Esophagus squamous epithelium (tissue), 5 donors: Measurements from ENCODE around the gene ADIPOR2. TPM values are rescaled to one million over a fixed set of nuclear protein-coding genes. Genes with fewer than 3 reads are reported as not detected.
A peak's percentile ranks its signal among the peaks of the same experiment; 100 is the strongest.

Experiments
- DNase-seq: peaks from one replicate; lab custom pipeline; 2025; lab: John Stamatoyannopoulos, UW
- H3K27ac ChIP-seq, 4 donors: fragments of 200-600 bp; sonication (generic); one replicate each; pipeline ENCODE4 v1.5.1; 2016 to 2019; ENCODE audit warnings: mild to moderate bottlenecking in 1 of 4
- H3K27me3 ChIP-seq, 4 donors: fragments of 200-600 bp; sonication (generic); 1 replicate in 3 of 4; 2 replicates in 1 of 4; pipeline versions ENCODE4 v1.5.1 to v1.6.0; 2017 to 2021; ENCODE audit warnings: antibody characterized with exemption in 1 of 4
- H3K36me3 ChIP-seq, 3 donors: fragments of 200-600 bp; sonication (generic); one replicate each; pipeline ENCODE4 v1.5.1; 2016 to 2019
- H3K4me1 ChIP-seq, 3 donors: fragments of 200-600 bp; sonication (generic); one replicate each; pipeline ENCODE4 v1.5.1; 2017 to 2019
- H3K4me3 ChIP-seq, 4 donors: fragments of 200-600 bp; sonication (generic); 1 replicate in 3 of 4; 2 replicates in 1 of 4; pipeline ENCODE4 v1.5.1; 2016 to 2019; ENCODE audit warnings: mild to moderate bottlenecking in 2 of 4, moderate library complexity in 1 of 4
- H3K9me3 ChIP-seq, 3 donors: fragments of 200-600 bp; sonication (generic); one replicate each; pipeline ENCODE4 v1.5.1; 2016 to 2019
- POLR2A ChIP-seq, 4 donors: fragments of 450-650 bp; IDR thresholded peaks; one replicate each; pipeline ENCODE4 v1.6.1; 2017; ENCODE audit warnings: antibody characterized with exemption in 4 of 4, mild to moderate bottlenecking in 4 of 4, moderate library complexity in 3 of 4
- WGBS, 2 donors: methylation state at CpG; one replicate each; pipeline ENCODE4 v1.1.5; 2018; 5-methylcytosine and 5-hydroxymethylcytosine counted together
- intact Hi-C: fragments of 100-400 bp; cut with DNase I; formaldehyde crosslinking; loops from one replicate; pipeline ENCODE4 v1.15.0; 2022
- total RNA-seq, 4 donors: library from RNA; depleted of rRNA; stranded (reverse); fragments of >200 nt; gene quantifications; one replicate each; pipeline ENCODE4 v1.1.0, GENCODE V29; 2016
- TF ChIP-seq, protein P1 (sequence below), 6 experiments: fragments of 450-650 bp in 4 of 6; fragments of 200-600 bp in 2 of 6; sonication (generic) in 2 of 6; IDR thresholded peaks; one replicate each; pipeline ENCODE4 v1.5.1; 2016 to 2019; ENCODE audit warnings: antibody characterized with exemption in 6 of 6, mild to moderate bottlenecking in 4 of 6, moderate library complexity in 4 of 6
- donor health status: DM: yes; HTN: yes; CAD: no.

The ADIPOR2 gene
- total RNA-seq, 4 donors from 2014 or later: 29.1 to 49.4 (median 31.1) TPM

DNA sequence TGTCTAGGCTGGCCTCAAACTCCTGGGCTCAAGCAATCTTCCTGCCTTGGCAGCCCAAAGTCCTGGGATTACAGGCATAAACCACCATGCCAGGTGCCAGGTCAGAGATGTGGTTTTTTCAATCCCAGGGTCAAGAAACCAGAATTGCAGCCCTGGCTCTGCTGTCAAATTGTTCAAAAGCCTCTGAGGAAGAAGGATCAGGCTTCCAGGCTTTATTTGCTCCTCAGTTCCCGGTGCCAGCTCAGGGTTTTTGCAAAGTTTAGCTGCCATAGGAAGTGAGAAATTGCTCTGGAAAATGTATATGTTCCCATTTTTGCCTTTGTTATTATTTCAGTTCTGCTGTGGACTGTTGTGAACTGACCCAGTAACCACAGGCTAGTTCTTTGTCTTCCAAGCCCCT lies 33.2 kb upstream of the ADIPOR2 start:
- H3K9me3 ChIP-seq: no peaks in the 10 kb centered on the region
- H3K4me1 ChIP-seq: peaks cover 27 to 90% (median 36%) of the 10 kb centered on the region in 3 donors
- intact Hi-C loops: no loop called here
- WGBS, 2 donors: 20 to 27% methylated on average over 1 of the region's 1 CpG
- H3K4me3 ChIP-seq: no peak overlapping the region
- DNase-seq: no peak
- H3K27ac ChIP-seq: peak overlapping the region in 2 of 4 donors; percentile 97 to 98
- H3K27me3 ChIP-seq: no peaks in the 10 kb centered on the region
- no peaks in the 10 kb centered on the region for H3K36me3 ChIP-seq
- TF ChIP-seq, protein P1, sequence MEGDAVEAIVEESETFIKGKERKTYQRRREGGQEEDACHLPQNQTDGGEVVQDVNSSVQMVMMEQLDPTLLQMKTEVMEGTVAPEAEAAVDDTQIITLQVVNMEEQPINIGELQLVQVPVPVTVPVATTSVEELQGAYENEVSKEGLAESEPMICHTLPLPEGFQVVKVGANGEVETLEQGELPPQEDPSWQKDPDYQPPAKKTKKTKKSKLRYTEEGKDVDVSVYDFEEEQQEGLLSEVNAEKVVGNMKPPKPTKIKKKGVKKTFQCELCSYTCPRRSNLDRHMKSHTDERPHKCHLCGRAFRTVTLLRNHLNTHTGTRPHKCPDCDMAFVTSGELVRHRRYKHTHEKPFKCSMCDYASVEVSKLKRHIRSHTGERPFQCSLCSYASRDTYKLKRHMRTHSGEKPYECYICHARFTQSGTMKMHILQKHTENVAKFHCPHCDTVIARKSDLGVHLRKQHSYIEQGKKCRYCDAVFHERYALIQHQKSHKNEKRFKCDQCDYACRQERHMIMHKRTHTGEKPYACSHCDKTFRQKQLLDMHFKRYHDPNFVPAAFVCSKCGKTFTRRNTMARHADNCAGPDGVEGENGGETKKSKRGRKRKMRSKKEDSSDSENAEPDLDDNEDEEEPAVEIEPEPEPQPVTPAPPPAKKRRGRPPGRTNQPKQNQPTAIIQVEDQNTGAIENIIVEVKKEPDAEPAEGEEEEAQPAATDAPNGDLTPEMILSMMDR (IDR thresholded peaks at IDR 0.05): no peak
- no peak for TF ChIP-seq POLR2A (IDR thresholded peaks at IDR 0.05)

DNA sequence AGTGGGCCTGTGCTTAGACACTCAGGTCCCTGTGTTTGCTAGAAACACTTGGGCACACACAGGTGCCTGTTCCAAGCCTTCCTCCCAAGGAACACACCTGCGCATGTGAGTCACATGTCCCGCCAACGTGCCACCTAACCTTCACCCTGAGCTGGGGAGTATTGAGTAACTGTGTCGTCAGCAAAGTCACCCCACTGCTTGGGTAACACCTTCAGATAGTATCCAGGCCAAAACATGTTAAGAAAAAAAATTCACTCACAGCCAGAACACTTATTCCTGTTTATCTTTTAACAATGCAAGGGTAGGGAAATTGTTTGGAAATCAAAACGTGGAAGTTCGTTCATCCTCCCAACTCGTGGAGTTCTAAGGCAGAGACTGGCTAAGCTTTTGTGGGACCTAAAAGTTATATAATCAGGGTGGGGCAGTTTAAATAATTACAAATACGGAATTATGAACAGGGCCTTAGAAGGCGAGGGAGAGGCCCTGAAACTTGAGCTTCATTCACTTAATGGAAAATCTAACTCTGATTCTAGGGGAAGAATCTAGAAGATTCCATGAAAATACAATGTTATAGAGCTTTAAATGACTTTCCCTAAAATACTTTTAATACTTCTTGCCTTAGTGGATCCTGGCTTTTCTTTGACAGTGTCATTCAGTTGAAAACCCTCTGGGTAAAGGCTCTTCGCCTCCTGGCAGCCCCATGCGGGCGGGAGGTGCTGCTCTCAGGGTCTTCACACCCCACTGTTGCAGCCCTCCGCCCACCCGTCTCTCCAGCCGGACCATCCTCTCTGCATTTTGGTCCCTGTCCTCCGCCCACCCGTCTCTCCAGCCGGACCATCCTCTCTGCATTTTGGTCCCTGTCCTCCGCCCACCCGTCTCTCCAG lies 30.3 kb upstream of the ADIPOR2 start:
- no peaks in the 10 kb centered on the region for H3K27me3 ChIP-seq
- no peak for DNase-seq
- H3K36me3 ChIP-seq: no peaks in the 10 kb centered on the region
- no peaks in the 10 kb centered on the region for H3K9me3 ChIP-seq
- peak in 1 of 4 donors; percentile 15 for TF ChIP-seq POLR2A (IDR thresholded peaks at IDR 0.05)
- TF ChIP-seq, protein P1 (IDR thresholded peaks at IDR 0.05): no peak
- intact Hi-C loops: no loop called here
- peak overlapping the region; percentile 87 to 98 (median 94) for H3K27ac ChIP-seq
- peak overlapping the region in 3 of 4 donors; percentile 25 to 38 (median 33) for H3K4me3 ChIP-seq
- H3K4me1 ChIP-seq: peaks cover 19 to 71% (median 33%) of the 10 kb centered on the region in 3 donors
- WGBS, 2 donors: 34 to 37% methylated on average over 15 to 16 of the region's 20 CpGs

DNA sequence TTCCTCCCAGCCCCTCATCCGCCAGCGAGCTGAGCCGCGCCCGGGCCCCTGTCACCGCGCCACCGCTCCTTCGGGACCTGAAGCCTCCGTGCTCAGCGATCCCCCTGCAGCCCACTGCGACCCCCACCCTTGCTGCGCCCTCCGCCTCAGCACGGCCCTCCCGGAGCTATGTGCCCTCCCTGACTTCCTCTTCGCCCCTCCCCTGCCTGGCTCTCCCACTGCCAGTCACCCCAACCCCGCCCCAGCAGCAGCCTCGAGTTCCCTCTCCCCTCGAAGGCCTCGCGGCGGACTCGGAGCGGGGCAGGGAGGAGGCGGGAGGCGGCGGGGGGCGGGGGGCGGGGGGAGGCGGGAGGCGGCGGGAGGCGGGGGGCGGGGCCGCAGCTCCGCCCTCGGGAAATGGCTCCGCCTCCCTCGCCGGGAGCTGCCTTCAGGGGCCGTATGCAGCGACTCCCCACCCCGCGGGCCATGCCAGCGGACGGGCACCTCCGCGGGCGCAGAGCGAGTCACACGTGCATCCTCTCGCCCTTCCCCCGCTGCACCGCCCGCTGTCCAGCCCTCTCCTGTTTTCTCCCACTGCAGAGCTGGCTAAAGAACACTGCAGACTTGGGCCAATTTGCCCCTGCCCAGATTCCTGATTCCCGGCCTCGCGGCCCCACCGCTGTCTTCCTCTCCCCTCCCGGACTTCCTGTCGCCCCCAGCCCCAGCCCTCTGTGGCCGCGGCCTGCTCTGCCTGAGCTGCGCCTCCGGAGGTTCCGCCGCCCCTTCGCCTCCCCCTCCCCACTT lies 29.1 kb upstream of the ADIPOR2 start:
- no peaks in the 10 kb centered on the region for H3K27me3 ChIP-seq
- peak overlapping the region; percentile 30 to 69 (median 56) for H3K4me3 ChIP-seq
- no peaks in the 10 kb centered on the region for H3K36me3 ChIP-seq
- peak in 2 of 4 donors; percentile 22 to 61 for TF ChIP-seq POLR2A (IDR thresholded peaks at IDR 0.05)
- TF ChIP-seq, protein P1 (IDR thresholded peaks at IDR 0.05): no peak
- 2 to 3% methylated on average over 20 to 41 of the region's 69 CpGs for WGBS, 2 donors
- peak overlapping the region; percentile 96 to 99 (median 98) for H3K27ac ChIP-seq
- peak; percentile 62 for DNase-seq
- intact Hi-C loops: no loop called here
- peaks cover 19 to 66% (median 32%) of the 10 kb centered on the region in 3 donors for H3K4me1 ChIP-seq
- H3K9me3 ChIP-seq: no peaks in the 10 kb centered on the region

DNA sequence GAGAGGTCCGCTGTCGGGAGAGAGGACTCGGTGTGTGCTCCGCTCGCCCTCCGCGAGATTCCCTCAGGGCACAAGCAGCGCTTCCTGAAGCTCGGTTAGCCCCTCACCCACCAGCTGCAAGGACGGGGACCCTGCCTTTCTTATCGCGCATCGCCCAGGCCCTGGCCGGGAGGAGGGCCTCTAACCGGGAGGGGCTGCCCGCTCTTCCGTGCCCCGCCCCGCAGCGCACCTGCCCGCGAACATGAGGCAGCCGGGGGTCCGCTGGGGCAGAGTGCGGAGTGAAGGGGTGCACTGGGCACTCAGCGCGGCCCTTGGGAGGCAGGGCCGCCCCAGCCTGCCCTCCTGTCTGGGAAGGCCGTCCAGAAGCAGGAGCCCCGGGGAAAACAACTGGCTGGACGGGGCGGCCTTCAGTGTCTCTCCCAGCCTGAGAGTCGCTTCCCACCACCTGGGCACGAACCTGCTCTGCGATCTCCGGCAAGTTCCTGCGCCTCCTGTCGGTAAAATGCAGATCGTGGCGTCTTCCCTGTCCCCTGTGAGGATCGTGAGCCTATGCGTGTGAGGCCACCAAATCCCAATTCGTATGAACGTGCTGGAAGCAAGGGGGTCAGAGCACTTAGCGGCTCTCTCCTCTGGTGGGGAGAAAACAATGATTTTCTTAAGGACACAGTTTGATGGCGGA lies 28.0 kb upstream of the ADIPOR2 start:
- WGBS, 2 donors: 36 to 41% methylated on average over 10 of the region's 46 CpGs
- Histone ChIP-seq H3K36me3 (no peaks in the 10 kb centered on the region), H3K27me3 (no peaks in the 10 kb centered on the region), H3K4me3 (peak overlapping the region in 3 of 4 donors; percentile 41 to 57 (median 42)), H3K27ac (peak overlapping the region; percentile 48 to 91 (median 84)), H3K9me3 (no peaks in the 10 kb centered on the region), H3K4me1 (peaks cover 15 to 61% (median 24%) of the 10 kb centered on the region in 3 donors)
- intact Hi-C loops: no loop called here
- DNase-seq: no peak
- TF ChIP-seq, protein P1 (IDR thresholded peaks at IDR 0.05): peak in 5 of 6 experiments; percentile 31 to 67 (median 45)
- TF ChIP-seq POLR2A (IDR thresholded peaks at IDR 0.05): no peak
